SU-DHL-6 (cell line): ENCODE measurements around the gene VWA5B1.

ENCODE experiments used
- EZH2phosphoT487 ChIP-seq: fragments of 200-600 bp; sonication (generic), shearing (Covaris generic); conservative IDR thresholded peaks from 2 replicates; pipeline ENCODE4 v1.6.1; 2018; ENCODE audit warnings: mild to moderate bottlenecking, antibody characterized with exemption, low read length, moderate library complexity, mixed read lengths
- TF ChIP-seq, protein P1 (sequence below): fragments of 200-600 bp; sonication (generic); IDR thresholded peaks from one replicate; pipeline ENCODE4 v1.5.1; 2017; ENCODE audit warnings: antibody characterized with exemption, mild to moderate bottlenecking, low read length, moderate library complexity; ENCODE audit not compliant: insufficient read depth, poor library complexity, severe bottlenecking

- TF ChIP-seq, protein P1, sequence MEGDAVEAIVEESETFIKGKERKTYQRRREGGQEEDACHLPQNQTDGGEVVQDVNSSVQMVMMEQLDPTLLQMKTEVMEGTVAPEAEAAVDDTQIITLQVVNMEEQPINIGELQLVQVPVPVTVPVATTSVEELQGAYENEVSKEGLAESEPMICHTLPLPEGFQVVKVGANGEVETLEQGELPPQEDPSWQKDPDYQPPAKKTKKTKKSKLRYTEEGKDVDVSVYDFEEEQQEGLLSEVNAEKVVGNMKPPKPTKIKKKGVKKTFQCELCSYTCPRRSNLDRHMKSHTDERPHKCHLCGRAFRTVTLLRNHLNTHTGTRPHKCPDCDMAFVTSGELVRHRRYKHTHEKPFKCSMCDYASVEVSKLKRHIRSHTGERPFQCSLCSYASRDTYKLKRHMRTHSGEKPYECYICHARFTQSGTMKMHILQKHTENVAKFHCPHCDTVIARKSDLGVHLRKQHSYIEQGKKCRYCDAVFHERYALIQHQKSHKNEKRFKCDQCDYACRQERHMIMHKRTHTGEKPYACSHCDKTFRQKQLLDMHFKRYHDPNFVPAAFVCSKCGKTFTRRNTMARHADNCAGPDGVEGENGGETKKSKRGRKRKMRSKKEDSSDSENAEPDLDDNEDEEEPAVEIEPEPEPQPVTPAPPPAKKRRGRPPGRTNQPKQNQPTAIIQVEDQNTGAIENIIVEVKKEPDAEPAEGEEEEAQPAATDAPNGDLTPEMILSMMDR: no peak
- no peak for TF ChIP-seq EZH2phosphoT487
These were observed 11.2 kb upstream of the VWA5B1 start for GRCh38 chr1:20279509-20279908.
